ENCODE results near the gene ZNF462. TPM values are rescaled to one million over a fixed set of nuclear protein-coding genes. Genes with fewer than 3 reads are reported as not detected.

Gene ZNF462
- polyA plus RNA-seq, 2 of the 4 experiments (the other 2 are of a cell fraction): 2.4 to 3.9 TPM

GRCh38 chr9:106931466-106931865, 68.5 kb downstream of the ZNF462 start (continued):
- TF ChIP-seq, protein P1, sequence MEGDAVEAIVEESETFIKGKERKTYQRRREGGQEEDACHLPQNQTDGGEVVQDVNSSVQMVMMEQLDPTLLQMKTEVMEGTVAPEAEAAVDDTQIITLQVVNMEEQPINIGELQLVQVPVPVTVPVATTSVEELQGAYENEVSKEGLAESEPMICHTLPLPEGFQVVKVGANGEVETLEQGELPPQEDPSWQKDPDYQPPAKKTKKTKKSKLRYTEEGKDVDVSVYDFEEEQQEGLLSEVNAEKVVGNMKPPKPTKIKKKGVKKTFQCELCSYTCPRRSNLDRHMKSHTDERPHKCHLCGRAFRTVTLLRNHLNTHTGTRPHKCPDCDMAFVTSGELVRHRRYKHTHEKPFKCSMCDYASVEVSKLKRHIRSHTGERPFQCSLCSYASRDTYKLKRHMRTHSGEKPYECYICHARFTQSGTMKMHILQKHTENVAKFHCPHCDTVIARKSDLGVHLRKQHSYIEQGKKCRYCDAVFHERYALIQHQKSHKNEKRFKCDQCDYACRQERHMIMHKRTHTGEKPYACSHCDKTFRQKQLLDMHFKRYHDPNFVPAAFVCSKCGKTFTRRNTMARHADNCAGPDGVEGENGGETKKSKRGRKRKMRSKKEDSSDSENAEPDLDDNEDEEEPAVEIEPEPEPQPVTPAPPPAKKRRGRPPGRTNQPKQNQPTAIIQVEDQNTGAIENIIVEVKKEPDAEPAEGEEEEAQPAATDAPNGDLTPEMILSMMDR (IDR thresholded peaks at IDR 0.05): no peak
- TF ChIP-seq USF2 (IDR thresholded peaks at IDR 0.05): no peak
- no peak for TF ChIP-seq TP53 (CRISPR knock-in tag; IDR thresholded peaks at IDR 0.05)

GRCh38 chr9:106932178-106932577, 69.2 kb downstream of the ZNF462 start:
- ChIA-PET CTCF (interaction anchor here (0.7 kb wide), 1 partner anchor 10 kb away, joined by 4 read pairs; no protein-coding TSS in a partner anchor), POLR2A (no interaction called here)
- 85% methylated on average over 10 of the region's 10 CpGs for WGBS (ENCODE audit: missing lambda C conversion rate)
- DNase-seq (ENCODE audit: low read depth in 1 of 2, low spot score in 1 of 2) (no peak), ATAC-seq (no peak), FAIRE-seq (no peak)
- Histone ChIP-seq H3K4me3 (no peak overlapping the region), H3K27ac (peak overlapping the region; percentile 19 to 20; a peak in 3 of 6 replicates), H3K4me2 (peak overlapping the region; percentile 20), H3K9me3 (no peaks in the 10 kb centered on the region), H3K4me1 (peaks cover 26% of the 10 kb centered on the region)
- no peak for TF ChIP-seq POLR2AphosphoS2 (conservative IDR thresholded peaks at IDR 0.05; ENCODE audit: low read length)
- no peak for TF ChIP-seq ESRRA (IDR thresholded peaks at IDR 0.05; ENCODE audit: borderline replicate concordance, low read length)
- no peak for TF ChIP-seq ATOH8 (CRISPR knock-in tag; IDR thresholded peaks at IDR 0.05; ENCODE audit: low read depth)
- TF ChIP-seq FOSL2 (IDR thresholded peaks at IDR 0.05): no peak
- TF ChIP-seq FOSL2 (CRISPR knock-in tag; IDR thresholded peaks at IDR 0.05): no peak
- TF ChIP-seq NFE2L2 (conservative IDR thresholded peaks at IDR 0.05; ENCODE audit: low read length): no peak
- TF ChIP-seq KDM5A (IDR thresholded peaks at IDR 0.05): no peak
- no peak for TF ChIP-seq HDAC2 (IDR thresholded peaks at IDR 0.05)
- TF ChIP-seq ELK1 (IDR thresholded peaks at IDR 0.05; ENCODE audit: low read depth, low read length): no peak
- TF ChIP-seq SREBF2 (IDR thresholded peaks at IDR 0.05): no peak
- no peak for TF ChIP-seq TP53 (CRISPR knock-in tag; IDR thresholded peaks at IDR 0.05)

DNA sequence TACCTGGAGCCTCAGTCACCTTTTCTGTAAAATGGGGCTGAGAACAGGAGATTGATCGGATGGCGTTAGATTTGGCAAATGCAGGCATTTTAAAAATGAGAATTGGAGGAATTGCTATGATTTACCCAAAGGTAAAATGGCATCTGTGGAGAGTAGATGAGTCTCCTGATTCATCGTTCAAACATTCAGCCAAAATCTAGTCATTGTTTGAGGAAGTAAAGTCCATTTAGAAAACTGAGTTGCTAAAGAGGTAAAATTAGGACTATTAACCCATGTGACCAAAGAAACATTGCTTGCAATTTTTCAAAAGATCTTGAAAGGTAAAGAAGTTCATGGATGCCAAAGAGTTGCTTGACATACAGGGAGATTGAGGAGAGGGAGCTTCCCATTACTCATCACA, 69.7 kb downstream of the ZNF462 start:
- no peak for DNase-seq (ENCODE audit: low read depth in 1 of 2, low spot score in 1 of 2)
- ChIA-PET POLR2A (no interaction called here), CTCF (interaction anchor here (0.7 kb wide), 1 partner anchor 11 kb away, joined by 4 read pairs; no protein-coding TSS in a partner anchor)
- no peak for FAIRE-seq
- TF ChIP-seq RNF2 (IDR thresholded peaks at IDR 0.05; ENCODE audit: borderline replicate concordance, low read depth) (no peak), E2F6 (IDR thresholded peaks at IDR 0.05; ENCODE audit: borderline replicate concordance, low read depth) (no peak), MAX (IDR thresholded peaks at IDR 0.05) (no peak), JUNB (IDR thresholded peaks at IDR 0.05) (peak; percentile 28; the same call in 1 of the 2 replicates), ZSCAN20 (CRISPR knock-in tag; IDR thresholded peaks at IDR 0.05) (no peak), SREBF2 (IDR thresholded peaks at IDR 0.05) (no peak), PHF8 (IDR thresholded peaks at IDR 0.05; ENCODE audit: borderline replicate concordance, low read depth) (no peak), HMGXB4 (CRISPR knock-in tag; IDR thresholded peaks at IDR 0.05; ENCODE audit: borderline replicate concordance) (no peak), TFCP2L1 (CRISPR knock-in tag; IDR thresholded peaks at IDR 0.05) (no peak), GATA3 (IDR thresholded peaks at IDR 0.05; ENCODE audit: borderline replicate concordance) (no peak), FOSL2 (IDR thresholded peaks at IDR 0.05) (peak; percentile 16; the same call in 1 of the 2 replicates), FOSL2 (CRISPR knock-in tag; IDR thresholded peaks at IDR 0.05) (no peak)
- TF ChIP-seq, protein P2, sequence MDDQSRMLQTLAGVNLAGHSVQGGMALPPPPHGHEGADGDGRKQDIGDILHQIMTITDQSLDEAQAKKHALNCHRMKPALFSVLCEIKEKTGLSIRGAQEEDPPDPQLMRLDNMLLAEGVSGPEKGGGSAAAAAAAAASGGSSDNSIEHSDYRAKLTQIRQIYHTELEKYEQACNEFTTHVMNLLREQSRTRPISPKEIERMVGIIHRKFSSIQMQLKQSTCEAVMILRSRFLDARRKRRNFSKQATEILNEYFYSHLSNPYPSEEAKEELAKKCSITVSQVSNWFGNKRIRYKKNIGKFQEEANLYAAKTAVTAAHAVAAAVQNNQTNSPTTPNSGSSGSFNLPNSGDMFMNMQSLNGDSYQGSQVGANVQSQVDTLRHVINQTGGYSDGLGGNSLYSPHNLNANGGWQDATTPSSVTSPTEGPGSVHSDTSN (IDR thresholded peaks at IDR 0.05): no peak
- ATAC-seq: peak in 1 of 2 experiments; percentile 42; a peak in 3 of 6 replicates
- Histone ChIP-seq H3K9me3 (no peaks in the 10 kb centered on the region), H3K4me1 (peaks cover 26% of the 10 kb centered on the region), H3K27ac (peak overlapping the region in 1 of 2 experiments; percentile 23; a peak in 3 of 6 replicates), H3K4me2 (peak overlapping the region; percentile 20), H3K4me3 (no peak overlapping the region)
- WGBS (ENCODE audit: missing lambda C conversion rate): 74% methylated on average over 3 of the region's 3 CpGs
